Gastroesophageal sphincter (tissue), 3 donors: ENCODE data around the gene MAGEA4.

Experiments used
- POLR2AphosphoS5 ChIP-seq: sonication (generic); formaldehyde crosslinking; IDR thresholded peaks from one replicate; pipeline ENCODE4 v1.6.1; 2017; ENCODE audit warnings: antibody characterized with exemption
- TF ChIP-seq, protein P1 (sequence below), 4 experiments: fragments of 200-600 bp in 2 of 4; fragments of 450-650 bp in 2 of 4; sonication (generic) in 1 of 4; IDR thresholded peaks; one replicate each; pipeline ENCODE4 v1.5.1; 2017 to 2019; ENCODE audit warnings: antibody characterized with exemption in 4 of 4, mild to moderate bottlenecking in 2 of 4, moderate library complexity in 2 of 4

DNA sequence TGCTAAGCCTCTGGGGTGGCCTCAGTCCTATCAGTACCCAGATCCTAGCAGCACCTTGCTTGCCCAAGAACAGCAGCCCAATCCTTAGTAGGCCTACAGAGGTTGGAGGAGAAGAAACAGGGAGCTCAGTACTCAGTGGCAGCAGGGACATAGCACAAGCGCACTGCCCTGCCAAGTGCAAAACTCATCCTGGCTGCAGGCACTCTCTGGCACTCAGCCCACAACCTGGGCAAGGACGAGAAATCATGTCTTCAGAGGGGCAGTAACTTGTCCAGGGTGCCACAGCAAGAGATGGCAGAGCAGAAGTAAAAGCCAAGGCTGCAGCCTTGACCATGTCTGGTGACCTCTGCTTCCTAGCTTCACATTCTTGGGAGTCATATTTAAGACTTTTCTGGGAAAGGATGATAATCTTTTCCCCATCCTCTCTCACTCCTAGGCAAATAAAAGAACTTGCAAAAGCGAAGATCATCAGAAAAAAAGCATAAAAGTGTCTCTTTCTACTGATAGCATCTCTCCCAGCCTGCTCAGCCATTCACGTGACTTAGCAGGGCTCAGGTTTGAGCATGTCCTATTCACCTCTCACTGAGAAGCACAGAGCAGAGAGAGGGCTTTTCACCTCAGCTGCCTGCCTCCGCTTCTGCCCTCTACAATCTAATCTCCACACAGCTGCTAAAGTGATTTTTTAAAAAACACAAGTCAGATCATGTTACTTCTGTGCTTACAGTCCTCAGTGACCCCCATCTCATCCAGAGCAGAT, 37.2 kb upstream of the MAGEA4 start:
- TF ChIP-seq, protein P1, sequence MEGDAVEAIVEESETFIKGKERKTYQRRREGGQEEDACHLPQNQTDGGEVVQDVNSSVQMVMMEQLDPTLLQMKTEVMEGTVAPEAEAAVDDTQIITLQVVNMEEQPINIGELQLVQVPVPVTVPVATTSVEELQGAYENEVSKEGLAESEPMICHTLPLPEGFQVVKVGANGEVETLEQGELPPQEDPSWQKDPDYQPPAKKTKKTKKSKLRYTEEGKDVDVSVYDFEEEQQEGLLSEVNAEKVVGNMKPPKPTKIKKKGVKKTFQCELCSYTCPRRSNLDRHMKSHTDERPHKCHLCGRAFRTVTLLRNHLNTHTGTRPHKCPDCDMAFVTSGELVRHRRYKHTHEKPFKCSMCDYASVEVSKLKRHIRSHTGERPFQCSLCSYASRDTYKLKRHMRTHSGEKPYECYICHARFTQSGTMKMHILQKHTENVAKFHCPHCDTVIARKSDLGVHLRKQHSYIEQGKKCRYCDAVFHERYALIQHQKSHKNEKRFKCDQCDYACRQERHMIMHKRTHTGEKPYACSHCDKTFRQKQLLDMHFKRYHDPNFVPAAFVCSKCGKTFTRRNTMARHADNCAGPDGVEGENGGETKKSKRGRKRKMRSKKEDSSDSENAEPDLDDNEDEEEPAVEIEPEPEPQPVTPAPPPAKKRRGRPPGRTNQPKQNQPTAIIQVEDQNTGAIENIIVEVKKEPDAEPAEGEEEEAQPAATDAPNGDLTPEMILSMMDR (IDR thresholded peaks at IDR 0.05) = no peak
- TF ChIP-seq POLR2AphosphoS5 = no peak
